GM18909 (cell line): Measurements from ENCODE around the gene FA2H.
"Not testable (repeated sequence)": the region's sequence is repeated elsewhere in the genome, so short reads cannot be mapped to it uniquely, and the experiment has no call there.

Experiments
- ATAC-seq: cut with Tn5 transposase; IDR thresholded peaks from one replicate; pipeline ENCODE4 v1.9.1; 2021; ENCODE audit warnings: mild to moderate bottlenecking; ENCODE audit not compliant: unreplicated experiment, poor library complexity

FA2H gene

DNA sequence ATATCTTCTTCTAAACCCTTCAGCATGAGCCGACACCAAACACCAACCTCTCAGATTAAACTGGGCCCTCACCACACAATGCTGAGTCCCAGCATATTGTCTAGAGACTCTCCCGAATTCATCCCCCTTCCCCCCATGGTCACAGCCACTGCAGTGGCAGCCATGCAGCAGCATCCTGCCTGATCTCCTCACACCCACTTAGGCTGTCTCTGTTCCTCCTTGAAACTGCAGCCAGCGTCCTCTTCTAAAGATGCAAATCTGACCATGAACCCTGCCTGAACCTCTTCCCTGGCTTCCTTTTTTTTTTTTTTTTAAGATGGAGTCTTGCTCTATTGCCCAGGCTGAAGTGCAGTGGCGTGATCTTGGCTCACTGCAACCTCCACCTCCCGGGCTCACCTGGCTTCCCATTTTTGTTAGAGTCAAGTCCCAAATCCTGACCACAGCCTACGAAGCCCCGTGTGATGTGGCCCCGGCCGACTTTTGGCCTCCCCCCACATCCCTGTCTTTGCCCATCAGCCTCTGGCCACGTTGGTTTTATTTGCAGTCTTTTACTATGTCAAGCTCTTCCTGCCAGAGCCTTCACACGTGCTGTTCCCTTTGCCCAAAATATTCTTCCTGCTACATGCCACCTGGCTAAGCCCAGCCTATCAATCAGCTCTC, 2.8 kb downstream of the FA2H start:
- peak; percentile 70 for ATAC-seq

DNA sequence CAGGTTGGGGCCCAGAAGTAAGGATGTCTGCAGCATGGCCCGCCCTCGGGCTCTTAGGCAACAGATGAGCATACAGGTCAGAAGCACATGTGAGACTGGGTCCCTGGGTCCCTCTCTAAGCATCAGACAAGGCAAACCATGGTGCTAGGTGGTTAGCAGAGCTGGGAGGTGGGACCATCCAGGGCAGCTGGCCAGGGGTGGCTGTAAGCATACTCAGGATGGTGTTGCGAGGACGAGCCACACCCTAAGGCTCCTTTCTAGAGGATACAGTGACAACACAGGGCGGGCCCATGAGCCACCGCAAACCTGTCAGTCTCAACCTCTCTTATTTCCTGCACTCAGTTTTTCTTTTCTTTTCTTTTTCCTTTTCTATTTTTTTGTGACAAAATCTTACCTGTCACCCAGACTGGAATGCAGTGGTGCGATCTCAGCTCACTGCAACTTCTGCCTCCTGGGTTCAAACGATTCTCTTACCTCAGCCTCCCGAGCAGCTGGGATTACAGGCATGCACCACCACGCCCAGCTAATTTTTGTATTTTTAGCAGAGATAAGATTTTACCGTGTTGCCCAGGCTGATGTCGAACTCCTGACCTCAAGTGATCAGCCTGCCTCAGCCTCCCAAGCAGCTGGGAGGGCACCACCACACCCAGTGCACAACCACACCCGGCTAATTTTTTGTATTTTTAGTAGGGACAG, 3.6 kb downstream of the FA2H start:
- no peak for ATAC-seq

DNA sequence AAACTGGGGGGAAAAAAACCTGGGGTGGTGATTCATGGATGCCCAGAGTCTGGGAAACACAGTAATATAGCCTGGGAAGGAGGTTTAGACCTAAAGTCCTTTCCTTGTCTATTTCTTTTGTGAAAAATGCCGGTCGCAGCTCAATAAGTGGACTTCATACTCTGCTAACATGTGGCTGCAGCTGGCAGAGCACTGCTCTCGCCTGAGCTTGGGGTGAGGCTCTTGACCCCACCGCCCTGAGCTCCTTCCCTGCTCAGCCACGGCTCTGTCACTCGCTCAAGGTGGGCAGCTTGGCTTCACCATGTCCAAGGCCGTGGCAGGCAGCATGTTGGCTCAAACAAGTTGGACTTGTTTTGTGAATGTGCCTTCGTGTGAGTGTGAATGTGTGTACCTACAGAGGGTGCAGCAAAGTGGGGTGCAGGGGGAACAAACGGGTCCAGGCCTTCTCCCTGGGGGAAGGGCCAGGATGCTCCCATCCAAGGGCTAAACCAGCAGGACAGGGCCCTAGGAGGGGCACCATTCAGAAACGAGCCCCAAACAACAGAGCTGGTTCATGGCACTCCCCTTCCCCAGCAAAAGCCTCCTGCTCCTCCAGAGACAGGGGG, 4.9 kb downstream of the FA2H start:
- no peak for ATAC-seq

DNA sequence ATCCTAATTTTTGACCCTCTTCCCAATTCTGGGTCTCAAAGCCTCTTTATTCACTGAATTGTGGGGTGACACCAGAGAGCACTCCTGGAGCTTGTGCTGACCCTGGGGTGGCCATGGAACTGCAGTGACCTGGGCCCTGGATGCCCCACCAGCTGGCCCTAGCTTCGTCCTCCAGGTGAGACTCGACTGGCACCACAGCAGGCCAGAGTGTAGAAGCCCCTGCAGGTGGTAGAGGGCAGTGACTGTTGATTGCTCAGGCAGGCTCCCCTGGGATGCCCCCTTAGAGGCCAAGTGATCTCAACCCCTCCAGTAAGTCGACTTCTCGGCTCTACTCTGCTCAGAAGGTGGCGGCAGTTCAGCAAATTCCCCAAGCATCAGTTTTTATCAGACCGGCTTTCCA, 6.4 kb downstream of the FA2H start:
- ATAC-seq, result no peak

DNA sequence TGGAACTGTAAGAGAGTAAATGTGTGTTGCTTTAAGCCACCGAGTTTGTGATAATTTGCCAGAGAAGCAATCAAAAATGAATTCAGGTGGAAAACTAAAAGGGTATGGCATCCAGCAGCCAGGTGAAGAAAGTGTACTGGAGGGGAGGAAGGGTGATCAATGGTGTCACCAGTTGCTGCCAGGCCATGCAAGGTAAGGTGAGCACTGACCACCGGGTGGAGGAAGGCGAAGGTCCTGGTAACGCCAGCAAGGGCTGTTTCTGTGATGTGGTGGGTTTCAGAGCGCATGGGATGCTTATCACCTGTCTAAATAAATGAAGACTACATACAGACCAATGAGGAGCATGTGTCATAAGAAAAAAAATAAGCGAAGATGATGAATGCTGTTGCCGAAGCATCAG, 6.9 kb downstream of the FA2H start:
- no peak for ATAC-seq

DNA sequence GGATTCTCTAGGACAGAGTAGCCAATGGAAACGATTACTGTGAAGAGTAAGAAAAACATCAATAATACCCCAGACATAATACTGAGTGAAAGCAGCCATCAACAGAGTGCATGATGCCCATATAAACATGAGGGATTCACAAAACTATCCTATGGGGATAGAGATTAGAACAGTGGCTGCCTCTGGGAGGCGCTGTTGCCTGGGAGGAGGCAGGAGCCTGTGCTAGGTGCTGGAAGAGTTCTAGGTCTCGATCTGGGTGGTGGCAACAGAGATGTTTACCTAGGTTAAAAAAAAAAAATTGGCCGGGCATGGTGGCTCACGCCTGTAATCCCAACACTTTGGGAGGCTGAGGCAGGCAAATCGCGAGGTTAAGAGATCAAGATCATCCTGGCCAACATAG, 7.9 kb downstream of the FA2H start:
- ATAC-seq, result no peak

DNA sequence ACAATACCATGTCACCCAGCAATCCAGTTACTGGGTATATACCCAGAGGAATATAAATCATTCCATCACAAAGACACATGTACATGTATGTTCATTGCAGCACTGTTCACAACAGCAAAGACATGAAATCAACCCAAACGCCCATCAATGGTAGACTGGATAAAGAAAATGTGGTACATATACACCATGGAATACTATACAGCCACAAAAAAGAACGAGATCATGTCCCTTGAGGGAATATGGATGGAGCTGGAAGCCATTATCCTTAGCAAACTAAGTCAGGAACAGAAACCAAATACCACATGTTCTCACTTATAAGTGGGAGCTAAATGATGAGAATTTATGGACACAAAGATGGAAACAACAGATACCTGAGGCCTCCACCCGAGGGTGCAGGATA, 10.4 kb downstream of the FA2H start:
- not testable (repeated sequence) for ATAC-seq

DNA sequence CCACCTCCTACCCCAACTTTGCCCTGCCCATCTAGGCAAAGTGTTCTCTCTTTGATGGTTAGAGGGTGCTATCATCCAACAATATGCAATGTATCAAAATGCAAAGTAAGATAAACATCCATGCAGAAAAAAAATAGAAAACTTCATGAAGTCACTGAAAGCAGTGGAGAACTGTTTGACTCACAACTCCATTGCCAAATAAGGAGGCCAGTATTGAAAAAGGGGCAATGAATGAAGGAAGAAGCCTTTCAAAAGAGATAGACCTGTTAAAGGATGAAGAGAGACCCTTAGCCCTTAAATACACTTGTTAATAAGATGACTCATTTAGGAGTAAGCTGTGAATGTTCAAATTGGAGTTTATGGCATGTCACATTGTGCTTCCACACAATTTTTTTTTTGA, 13.0 kb downstream of the FA2H start:
- no peak for ATAC-seq

DNA sequence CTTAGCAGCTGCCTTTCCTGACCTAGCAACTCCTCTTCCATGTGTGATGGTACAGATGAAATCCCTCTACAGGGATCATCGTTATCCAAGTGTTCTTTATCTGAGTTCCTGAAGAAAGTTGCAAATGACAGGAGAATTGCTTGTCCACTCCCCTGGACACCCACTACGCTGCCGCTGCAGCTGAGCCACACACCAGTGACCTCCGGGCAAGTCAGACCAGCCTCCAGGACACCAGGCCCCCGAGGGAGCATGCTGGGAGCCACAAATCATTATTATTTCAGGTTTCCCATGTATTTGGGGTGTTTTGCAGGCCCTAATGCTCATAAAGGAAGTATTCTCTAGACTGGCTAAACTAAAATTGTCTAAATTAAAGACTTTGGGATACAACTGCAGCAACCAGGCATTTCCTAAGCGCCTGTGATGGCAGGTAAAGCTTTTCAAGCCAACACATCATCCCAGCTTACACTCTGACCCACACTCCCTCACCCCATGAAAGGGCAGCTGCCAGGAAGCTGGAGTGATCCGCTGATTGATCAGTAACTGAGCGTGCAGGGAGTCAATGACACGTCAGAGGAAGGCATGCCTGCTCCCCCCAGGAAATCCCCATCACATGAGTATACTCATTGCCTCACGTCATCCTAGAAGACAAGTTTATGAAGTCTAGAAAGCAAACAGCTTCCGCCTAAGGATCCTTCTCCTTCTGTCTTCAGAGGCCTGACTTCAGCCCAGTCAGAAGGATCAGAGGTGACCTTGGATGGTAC, 14.4 kb downstream of the FA2H start:
- ATAC-seq, result no peak

DNA sequence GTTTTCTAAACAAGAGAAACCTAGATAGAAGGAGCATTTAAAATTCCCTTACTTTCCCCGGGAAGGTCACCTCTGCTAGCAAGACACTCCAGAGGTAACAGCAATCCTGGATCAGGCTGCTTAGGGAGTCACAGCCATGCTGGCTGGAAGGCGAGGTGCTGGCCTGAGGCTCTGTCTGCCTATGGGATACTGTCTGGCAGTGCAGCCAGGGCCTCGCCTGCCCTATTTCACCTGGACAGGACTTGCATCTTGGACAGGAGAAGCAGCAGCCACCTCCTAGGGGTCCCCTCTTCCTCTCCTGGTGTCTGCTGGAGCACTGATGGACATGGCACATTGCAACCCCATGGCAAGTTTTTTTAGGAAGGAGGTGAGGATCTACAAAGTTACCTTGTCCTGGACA, 15.1 kb downstream of the FA2H start:
- no peak for ATAC-seq

DNA sequence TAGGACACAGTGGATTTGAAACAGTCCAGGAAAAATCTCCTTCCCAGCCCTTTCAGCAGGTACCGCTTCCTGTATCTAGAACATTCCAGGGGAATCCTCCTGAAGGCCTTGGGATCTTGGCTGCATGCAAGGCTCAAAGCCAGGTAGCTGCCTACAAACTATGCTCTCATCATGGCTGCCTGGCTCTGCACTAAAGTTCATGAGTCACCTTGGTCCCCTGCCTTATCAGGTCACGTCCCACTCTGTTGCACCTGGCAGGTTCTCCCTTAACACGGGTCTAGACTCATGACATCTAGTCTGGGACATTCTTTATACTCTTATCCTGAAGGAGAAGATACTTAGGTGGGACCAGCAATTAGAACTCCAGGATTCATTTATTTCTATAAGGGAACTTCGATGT, 15.8 kb downstream of the FA2H start:
- no peak for ATAC-seq

DNA sequence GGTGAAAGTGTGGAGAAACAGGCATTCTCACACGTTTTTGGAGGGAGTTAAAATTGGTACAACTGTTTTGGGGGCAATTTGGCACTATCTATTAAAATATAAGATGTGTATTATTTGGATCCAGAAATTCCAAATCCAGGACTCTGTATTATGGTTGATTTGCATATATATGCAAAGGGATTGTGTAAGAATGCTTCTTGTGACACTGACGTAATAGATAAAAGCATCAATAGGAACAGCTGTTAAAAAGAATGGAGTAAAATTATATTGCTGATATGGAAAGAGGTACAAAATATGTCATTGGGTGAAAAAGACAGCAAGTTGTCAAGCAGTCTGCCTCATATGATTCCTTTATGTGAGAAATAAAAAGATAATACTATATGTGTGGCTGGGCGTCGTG, 17.3 kb downstream of the FA2H start:
- no peak for ATAC-seq

DNA sequence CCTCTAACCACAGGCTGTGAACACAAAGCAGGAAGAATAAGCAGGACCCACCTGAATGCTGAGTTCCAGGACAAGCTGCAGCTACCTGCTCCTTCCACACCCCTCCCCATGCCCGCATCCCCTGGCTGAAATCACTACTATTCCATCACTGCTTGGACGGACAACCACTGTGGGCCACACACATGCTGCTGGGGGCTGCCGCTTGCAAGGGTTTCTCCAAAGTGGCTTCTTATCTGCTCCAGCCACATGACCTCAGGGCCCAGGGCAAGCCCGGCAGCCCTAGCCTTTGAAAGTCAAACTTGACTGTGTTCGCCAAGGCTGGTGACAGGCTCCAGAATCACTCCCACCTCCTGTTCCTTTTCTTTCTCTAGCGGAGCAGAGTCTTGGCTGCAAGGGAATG, 18.4 kb downstream of the FA2H start:
- ATAC-seq, result no peak

DNA sequence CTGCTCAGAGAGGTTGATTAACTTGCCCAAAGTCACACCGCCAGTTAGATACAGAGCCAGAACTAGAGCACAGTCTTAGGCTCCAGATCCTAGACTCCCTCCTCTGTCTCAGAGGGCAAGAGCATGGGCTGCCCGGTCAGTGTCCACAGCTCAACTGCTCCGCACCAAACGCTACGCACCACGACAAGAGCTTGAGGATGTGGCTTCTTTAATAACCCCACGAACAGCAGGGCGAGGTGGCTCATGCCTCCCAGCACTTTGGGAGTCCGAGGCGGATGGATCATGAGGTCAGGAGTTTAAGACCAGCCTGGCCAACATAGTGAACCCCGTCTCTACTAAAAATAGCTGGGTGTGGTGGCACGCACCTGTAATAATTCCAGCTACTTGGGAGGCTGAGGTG, 21.4 kb downstream of the FA2H start:
- ATAC-seq, result no peak

DNA sequence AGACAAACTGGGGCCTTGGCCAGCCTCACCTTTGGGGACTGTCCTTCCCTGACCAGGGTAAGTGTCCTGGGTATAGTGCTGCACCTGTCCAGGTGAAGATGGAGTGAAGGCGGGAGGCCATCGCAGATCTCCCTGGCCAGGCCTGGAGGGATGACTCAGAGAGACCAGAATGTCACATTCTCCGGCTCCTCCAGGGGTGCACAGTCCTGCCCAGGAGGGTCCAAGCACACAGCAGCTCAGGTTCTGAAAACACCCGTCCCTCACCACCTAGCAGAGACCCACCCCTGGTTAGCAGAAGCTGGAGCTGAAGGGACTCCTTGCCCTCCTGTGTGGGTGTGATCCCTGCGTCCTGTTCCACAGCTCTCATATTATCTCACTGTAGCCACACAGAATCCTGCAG, 21.9 kb downstream of the FA2H start:
- no peak for ATAC-seq

DNA sequence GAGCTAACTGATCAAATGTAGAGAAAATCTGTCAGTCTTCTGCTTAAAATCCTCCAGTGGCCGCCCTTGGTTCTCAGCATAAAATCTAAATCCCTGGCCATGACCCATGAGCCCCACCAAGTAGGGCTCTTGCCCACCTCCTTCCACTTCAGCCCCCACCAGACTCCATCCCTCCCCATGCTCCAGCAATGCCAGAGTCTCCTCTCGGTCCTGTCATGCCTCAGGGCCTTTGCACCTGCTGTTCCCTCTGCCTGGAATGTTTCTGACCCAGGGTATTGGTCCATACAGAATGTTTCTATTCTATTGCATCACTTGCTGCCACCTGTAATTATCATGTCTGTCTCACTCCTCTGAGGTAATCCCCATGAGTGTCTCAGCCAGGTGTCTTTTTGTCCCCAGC, 22.4 kb downstream of the FA2H start:
- no peak for ATAC-seq

DNA sequence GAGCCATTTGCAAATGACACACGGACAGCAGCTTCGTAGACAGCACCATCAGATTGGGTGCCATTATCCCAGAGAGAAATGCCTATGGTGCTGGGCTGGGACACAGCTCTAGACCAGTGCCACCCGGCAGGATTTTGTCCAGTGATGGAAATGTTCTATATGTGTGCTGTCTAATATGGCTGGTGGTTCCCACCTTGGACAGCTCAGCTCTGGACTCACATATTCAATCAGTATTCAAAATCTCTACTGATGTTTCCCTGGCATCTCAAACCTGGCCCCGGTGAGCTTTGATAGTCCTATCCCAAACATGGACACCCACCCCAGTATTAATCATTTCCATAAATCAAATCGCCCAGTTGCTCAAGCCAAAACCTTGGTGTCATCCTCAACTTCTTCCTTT, 23.0 kb downstream of the FA2H start:
- no peak for ATAC-seq

DNA sequence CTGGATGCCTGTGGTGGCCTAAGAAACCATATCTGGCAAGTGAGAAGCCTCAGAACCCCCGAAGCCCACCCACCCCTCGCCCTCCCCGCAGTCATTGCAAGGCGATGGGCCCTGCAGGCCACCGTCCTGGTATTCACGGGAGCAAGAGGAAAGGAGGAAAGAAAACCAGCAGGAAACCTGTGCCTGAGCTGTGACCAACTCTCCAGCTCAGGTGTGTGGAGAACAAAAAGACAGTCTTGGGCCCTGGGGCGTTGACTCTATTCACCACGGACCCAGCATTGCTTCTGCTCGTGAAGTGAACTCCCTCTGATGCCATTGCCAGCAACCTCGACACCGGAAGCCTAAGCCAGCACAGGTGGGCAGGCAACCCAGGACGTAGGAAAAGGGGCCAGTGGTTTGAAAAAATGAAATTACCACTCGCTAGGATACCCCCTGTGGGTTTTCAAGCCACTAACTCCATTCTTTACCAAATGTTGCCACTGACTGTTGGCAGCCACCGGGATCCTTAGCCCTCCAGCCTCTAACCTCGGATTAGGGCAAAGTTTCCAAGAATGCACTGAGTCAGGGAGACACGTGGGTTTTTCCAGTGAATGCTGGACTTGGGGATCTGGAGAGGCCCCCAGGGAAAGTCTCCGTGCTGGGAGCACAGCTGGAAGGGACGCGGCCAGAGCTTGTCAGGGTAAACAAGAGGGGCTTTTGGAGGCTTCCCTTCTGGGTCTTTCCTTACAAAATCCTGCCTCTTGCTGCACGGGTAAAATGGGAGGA, 25.1 kb downstream of the FA2H start:
- no peak for ATAC-seq

DNA sequence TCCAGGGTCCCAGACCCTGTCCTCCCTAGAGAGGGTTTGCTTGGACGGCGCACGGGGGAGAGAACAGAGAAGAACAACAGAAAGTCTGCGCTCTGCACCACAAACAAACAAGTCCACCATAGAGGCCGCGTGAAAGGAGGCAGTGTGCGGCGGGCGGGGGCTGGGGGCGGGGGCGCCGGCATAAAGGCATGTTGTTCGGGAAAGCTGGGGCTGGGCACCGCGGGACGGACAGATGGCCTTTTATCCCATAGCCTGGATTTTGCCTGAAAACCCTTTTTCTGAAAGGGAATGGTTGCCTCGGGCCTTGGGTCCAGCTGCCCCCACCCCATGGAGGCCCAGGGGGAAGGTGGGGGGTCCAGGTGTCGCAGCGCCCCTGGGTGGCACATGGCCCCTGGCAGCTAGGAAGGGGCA, 26.0 kb downstream of the FA2H start:
- ATAC-seq, result no peak
